ENCODE results near the gene GABRA5.
"Not testable (repeated sequence)": the region's sequence is repeated elsewhere in the genome, so short reads cannot be mapped to it uniquely, and the experiment has no call there.

GABRA5 gene

DNA sequence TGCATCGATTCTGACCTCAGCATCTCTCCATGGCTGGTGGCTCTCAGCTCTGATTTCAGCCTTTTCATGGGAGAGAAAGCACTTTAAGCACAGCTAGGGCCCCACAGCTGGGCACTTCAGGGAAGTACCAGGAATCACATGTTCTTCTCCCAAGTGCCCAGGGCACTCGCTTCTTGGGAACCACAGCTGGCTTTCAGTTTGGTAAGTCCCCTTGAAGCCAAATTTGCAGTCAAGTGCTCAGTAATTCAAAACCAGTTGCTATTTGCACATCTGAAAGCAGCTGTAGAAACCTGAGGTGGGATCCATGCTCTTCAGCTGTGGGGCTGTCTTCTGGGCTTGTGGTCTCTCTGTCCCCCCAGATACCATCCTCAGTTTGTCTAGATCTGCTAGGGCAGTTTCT, 12.8 kb downstream of the GABRA5 start:
- no peak for DNase-seq

- DNase-seq = no peak
These were observed 15.2 kb downstream of the GABRA5 start for GRCh38 chr15:26882112-26882511.

- DNase-seq = no peak
These were observed 15.9 kb downstream of the GABRA5 start for GRCh38 chr15:26882616-26883365.

- no peak for DNase-seq
These were observed 16.6 kb downstream of the GABRA5 start for GRCh38 chr15:26883466-26883865.

DNA sequence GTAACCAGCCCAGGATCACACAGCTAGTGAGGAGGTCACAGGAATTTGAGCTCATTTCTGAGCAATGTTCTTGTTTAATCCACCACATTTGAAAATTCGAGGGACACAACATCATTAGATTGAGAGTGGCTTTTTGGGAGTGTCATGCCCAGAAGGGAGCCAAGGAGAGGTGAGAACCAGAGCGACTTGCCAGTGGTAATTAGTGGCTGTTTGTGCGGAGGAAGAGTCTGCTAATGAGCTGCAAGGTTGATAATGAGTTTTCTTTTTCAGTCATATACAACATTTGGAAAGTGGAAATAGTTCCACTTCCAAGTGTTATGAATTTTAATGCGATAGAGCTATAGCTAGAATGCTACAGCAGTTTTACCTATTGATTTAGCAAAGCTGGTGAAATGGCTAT, 19.7 kb downstream of the GABRA5 start:
- DNase-seq = no peak

- no peak for DNase-seq
These were observed 21.2 kb downstream of the GABRA5 start for GRCh38 chr15:26887926-26888666.

DNA sequence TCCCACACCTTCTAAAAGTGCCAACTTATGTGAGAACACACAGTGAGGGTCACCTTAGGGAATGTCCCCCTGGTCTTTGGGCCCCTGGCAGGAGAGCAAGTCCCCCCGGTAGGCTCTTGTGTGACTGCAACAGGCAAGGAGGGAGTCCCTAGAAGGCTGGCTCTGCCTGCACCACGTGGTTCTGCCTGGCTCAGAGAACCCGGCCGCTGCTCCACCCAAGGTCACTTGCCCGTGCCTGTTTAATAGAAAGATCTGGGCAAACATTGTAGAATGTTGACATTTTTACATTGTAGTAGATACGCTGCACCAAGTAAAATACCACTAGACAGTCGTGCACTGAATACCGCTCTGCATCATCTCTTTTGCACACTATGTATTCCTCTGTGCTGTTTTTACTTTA, 21.9 kb downstream of the GABRA5 start:
- no peak for DNase-seq

DNA sequence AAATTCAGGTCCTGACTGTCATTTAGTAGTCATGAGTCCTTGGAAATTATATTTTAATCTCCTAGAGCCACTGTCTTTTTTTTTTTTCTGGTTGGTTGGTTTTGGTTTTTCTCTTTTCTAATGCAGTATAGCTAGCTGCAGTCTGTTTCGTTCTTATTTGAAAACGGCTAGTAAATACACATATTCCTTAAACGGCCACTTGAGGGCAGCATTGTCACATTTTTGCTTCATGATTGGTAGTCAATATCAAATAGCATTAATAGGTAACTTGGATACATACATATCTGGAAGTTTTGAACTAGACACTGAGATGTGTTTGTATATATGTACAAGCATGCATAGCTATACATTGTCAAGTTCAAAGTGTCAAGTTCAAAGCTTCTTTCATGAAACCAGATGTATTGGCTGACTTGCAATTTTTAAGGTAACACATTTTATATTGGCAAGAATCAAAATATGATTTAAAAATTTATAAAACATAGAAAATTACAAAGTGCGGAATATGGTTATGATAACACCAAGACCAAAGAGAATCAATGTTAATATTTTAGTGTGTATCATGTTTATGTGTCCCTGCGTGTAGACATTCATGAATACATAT, 22.5 kb downstream of the GABRA5 start:
- peak in 1 of 4 experiments; percentile 20 for DNase-seq

DNA sequence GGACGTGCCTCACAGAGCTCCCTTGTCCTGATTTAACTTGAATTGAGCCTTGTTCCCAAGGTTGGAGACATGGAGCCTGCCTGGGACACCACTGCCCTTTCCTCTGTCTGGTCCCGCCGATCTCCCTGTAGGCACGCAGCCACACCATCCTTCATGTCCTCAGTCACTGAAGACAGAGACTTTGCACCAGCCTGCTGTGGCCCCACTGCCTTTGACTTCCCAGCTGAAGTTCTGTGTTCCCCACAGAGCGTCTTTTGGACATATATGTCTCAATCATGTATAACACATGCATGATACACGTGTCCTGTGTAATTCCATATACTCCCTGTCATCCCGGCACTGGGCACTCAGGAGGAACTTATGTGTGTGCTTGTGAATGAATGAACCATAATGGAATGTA, 23.6 kb downstream of the GABRA5 start:
- DNase-seq = no peak

- no peak for DNase-seq
These were observed 24.1 kb downstream of the GABRA5 start for GRCh38 chr15:26890988-26891387.

- DNase-seq = no peak
These were observed 24.8 kb downstream of the GABRA5 start for GRCh38 chr15:26891448-26892181.

GRCh38 chr15:26892182-26892518, 25.3 kb downstream of the GABRA5 start:
- no peak for DNase-seq

GRCh38 chr15:26892678-26893077, 25.8 kb downstream of the GABRA5 start:
- no peak for DNase-seq

- DNase-seq = no peak
These were observed 26.6 kb downstream of the GABRA5 start for GRCh38 chr15:26893351-26894065.

GRCh38 chr15:26894181-26894580, 27.3 kb downstream of the GABRA5 start:
- no peak for DNase-seq

GRCh38 chr15:26895346-26895745, 28.5 kb downstream of the GABRA5 start:
- DNase-seq = not testable (repeated sequence)

DNA sequence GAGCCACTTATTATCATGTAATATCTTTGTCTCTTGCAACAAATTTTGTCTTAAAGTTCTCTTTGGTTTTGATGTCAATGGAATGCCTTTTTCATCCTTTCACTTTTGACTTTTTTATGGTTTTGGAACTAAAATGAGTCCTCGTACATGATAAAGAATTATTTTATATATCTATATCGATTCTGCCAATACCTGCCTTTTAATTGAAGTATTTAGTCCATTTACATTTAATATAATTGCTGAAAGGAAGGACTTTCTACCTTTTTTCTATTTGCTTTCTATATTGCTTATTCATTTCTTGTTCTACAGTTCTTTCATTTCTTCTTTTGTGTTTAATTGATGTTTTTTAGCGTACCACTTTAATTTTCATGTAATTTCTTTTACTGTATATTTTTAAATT, 32.8 kb downstream of the GABRA5 start:
- DNase-seq = no peak

DNA sequence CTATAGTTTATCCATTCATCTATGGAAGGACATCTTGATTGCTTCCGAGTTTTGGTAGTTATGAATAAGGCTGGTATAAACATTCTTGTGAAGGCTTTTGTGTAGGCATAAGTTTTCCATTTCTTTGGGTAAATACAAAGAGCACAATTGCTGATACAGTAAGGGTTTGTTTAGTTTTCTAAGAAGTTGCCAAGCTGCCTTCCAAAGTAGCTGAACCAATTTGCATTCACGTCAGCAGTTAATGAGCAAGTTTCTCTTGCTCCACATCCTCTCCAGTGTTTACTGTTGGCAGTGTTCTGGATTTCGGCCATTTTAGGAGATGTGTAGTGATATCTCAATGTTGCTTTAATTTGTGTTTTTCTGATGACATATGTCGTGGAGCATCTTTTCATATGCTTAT, 34.2 kb downstream of the GABRA5 start:
- no peak for DNase-seq

GRCh38 chr15:26910715-26911114, 43.9 kb downstream of the GABRA5 start:
- no peak for DNase-seq

DNA sequence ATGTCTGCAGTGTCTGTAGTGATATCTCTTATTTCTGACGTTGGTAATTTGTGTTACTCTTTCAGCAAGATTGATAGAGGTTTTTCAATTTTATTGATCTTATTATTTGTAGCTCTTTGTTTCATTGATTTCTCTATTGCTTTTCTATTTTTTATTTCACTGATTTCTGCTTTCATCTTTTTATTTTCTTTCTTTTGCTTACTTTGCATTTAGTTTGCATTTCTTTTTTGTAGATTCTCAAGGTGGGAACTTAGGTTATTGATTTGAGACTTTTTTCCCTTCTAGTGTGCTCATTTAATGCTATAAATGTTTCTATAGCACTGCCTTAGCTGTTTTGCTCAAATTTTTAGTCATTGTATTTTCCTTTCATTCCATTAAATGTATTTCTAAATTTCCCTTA, 54.6 kb downstream of the GABRA5 start:
- no peak for DNase-seq

- DNase-seq = no peak
These were observed 59.2 kb downstream of the GABRA5 start for GRCh38 chr15:26926081-26926480.

DNA sequence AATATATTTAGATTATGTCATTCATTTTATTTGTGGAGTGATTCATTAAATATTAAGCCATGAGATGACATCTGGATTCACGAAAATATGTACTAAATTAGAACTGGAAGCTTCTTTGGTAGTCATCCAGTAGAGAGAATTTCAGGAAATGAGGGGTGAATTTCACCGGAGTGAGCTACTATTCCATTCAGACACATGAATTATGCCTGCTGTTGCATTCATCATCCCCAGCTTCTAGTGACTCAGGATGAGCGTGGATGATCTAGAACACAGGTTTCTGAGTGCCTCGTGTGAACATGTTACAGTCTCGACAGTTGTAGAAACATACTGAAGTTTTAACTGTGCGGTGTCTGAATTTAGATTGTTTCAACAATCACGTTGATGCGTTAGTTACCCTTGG, 61.2 kb downstream of the GABRA5 start:
- no peak for DNase-seq

GRCh38 chr15:26929588-26929987, 62.7 kb downstream of the GABRA5 start:
- no peak for DNase-seq

All from activated CD4-positive, CD25-positive, alpha-beta regulatory T cell (primary cell).